ENCODE data around the gene SMAD4. TPM values are rescaled to one million over a fixed set of nuclear protein-coding genes. Genes with fewer than 3 reads are reported as not detected.

SMAD4 gene
- polyA plus RNA-seq, 1 experiment = 85.8 TPM

DNA sequence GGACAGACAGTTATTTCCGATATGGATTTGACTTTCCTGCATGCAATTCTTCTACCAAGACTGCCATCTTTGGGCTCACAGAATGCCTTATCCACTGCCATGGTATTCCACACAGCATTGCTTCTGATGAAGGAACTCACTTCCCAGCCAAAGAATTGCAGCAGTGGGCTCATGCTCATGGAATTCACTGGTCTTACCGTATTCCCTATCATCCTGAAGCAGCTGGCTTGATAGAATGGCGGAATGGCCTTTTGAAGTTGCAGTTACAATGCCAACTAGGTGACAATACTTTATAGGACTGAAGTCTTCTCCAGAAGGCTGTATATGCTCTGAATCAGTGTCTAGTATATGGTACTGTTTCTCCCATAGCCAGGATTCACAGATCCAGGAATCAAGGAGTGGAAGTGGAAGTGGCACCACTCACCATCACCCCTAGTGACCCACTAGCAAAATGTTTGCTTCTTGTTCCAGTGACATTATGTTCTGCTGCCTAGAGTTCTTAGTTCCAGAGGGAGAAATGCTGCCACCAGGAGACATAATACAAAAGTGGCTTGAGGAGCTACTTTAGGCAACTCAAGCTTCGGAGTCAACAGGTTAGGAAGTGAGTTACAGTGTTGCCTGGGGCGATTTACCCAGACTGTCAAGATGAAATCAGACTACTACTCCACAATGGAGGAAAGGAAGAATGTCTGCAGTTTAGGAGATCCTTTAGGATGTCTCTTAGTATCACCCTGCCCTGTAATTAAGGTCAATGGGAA lies 23.8 kb upstream of the SMAD4 start:
- ChIA-PET POLR2A (no interaction called here), CTCF (interaction anchor here (0.8 kb wide), 1 partner anchor 25 kb away, joined by 3 read pairs; no protein-coding TSS in a partner anchor)
- H3K27me3 ChIP-seq (ENCODE audit: control insufficient read depth, insufficient read depth, low read length) = no peaks in the 10 kb centered on the region
- H3K4me3 ChIP-seq (ENCODE audit: low read depth, low read length) = no peak overlapping the region
- DNase-seq (ENCODE audit: low read depth) = no peak
- TF ChIP-seq, protein P1, sequence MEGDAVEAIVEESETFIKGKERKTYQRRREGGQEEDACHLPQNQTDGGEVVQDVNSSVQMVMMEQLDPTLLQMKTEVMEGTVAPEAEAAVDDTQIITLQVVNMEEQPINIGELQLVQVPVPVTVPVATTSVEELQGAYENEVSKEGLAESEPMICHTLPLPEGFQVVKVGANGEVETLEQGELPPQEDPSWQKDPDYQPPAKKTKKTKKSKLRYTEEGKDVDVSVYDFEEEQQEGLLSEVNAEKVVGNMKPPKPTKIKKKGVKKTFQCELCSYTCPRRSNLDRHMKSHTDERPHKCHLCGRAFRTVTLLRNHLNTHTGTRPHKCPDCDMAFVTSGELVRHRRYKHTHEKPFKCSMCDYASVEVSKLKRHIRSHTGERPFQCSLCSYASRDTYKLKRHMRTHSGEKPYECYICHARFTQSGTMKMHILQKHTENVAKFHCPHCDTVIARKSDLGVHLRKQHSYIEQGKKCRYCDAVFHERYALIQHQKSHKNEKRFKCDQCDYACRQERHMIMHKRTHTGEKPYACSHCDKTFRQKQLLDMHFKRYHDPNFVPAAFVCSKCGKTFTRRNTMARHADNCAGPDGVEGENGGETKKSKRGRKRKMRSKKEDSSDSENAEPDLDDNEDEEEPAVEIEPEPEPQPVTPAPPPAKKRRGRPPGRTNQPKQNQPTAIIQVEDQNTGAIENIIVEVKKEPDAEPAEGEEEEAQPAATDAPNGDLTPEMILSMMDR (IDR thresholded peaks at IDR 0.05; ENCODE audit: insufficient read depth, low read depth, low read length) = no peak
- H3K36me3 ChIP-seq (ENCODE audit: control insufficient read depth, insufficient read depth, low read length) = no peaks in the 10 kb centered on the region

DNA sequence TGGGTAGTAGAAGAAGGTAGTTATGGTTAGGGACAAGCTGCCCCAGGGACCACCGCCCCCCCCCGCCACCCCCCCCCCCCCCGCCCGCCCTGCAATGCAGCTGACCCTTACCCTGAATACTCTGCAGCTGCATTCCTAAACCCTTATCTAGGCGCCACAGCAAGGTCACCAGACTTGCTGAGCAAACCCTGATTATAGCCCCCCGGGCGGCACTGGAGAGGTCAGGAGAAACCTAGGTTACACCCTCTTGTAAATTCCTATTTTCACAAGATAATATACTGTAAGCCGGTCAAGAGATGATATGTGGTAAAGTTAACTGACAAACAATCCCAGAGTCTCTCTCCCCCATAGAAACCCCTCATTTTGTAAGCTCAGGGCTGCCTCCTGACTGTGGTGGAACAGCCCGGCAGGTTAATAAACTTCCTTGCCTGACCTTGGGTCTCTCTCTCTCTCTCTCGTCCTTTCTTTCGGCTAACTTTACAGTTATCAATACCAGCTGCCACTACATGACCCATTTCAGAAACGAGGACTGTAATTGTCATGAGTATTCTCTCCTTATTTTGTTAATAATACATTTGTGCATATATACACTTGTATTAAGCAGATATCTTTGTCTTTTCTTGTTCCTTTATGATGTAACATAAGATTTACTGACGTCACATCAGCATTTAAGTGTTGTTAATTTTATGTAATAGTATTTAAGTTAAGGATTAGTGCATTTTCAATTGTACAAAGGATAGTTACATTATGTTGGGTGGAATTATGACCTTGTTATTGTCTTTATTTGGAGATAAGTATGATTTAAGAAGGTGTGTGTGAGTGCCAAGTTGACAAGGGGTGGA lies 22.8 kb upstream of the SMAD4 start:
- Histone ChIP-seq H3K36me3 (ENCODE audit: control insufficient read depth, insufficient read depth, low read length) (no peaks in the 10 kb centered on the region), H3K4me3 (ENCODE audit: low read depth, low read length) (no peak overlapping the region), H3K27me3 (ENCODE audit: control insufficient read depth, insufficient read depth, low read length) (no peaks in the 10 kb centered on the region)
- POLR2A ChIA-PET = no interaction called here
- TF ChIP-seq, protein P1 (IDR thresholded peaks at IDR 0.05; ENCODE audit: insufficient read depth, low read depth, low read length) = no peak
- CTCF ChIA-PET = interaction anchor here (3.3 kb wide), 1 partner anchor 19 kb away, joined by 12 read pairs; no protein-coding TSS in a partner anchor
- no peak for DNase-seq (ENCODE audit: low read depth)

DNA sequence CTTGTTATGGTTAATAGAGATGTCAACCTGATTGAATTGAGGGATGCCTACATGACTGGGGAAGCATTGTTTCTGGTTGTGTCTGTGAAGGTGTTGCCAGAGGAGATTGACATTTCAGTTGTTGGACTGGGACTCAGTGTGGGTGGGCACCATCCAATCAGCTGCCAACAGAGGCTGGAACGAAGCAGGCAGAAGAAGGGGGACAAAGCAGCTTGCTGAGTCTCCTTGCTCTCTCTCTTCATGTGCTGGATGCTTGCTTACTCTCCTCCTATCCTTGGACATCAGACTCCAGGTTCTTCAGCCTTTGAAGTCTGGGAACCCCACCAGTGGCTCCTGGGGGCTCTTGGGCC lies 22.2 kb upstream of the SMAD4 start:
- CTCF ChIA-PET = interaction anchor here (3.3 kb wide), 1 partner anchor 19 kb away, joined by 12 read pairs; no protein-coding TSS in a partner anchor
- TF ChIP-seq, protein P1 (IDR thresholded peaks at IDR 0.05; ENCODE audit: insufficient read depth, low read depth, low read length) = no peak
- H3K4me3 ChIP-seq (ENCODE audit: low read depth, low read length) = no peak overlapping the region
- POLR2A ChIA-PET = no interaction called here
- DNase-seq (ENCODE audit: low read depth) = no peak
- H3K36me3 ChIP-seq (ENCODE audit: control insufficient read depth, insufficient read depth, low read length) = no peaks in the 10 kb centered on the region
- no peaks in the 10 kb centered on the region for H3K27me3 ChIP-seq (ENCODE audit: control insufficient read depth, insufficient read depth, low read length)

DNA sequence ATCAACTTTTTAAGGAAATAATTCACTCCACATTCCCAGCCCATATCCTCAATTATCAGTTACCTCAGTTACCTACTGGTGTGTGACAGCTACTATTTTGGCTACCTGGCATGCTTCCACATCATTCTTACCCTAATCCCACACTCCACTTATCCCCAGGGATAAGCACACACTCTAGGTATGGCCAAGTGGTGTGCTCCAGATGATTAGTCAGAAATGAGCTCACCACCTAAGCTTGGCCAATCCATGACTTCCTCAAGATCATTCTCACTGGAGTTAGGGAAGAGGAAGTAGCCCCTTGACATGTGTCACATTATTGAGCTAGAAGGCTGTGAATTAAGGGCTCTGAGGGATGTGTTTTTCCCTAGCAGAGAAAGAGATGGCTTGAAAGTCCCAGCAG lies 20.9 kb upstream of the SMAD4 start:
- Histone ChIP-seq H3K27me3 (ENCODE audit: control insufficient read depth, insufficient read depth, low read length) (no peaks in the 10 kb centered on the region), H3K36me3 (ENCODE audit: control insufficient read depth, insufficient read depth, low read length) (no peaks in the 10 kb centered on the region), H3K4me3 (ENCODE audit: low read depth, low read length) (no peak overlapping the region)
- CTCF ChIA-PET = interaction anchor here (3.3 kb wide), 1 partner anchor 21 kb away, joined by 12 read pairs; no protein-coding TSS in a partner anchor
- no peak for DNase-seq (ENCODE audit: low read depth)
- POLR2A ChIA-PET = no interaction called here
- TF ChIP-seq, protein P1 (IDR thresholded peaks at IDR 0.05; ENCODE audit: insufficient read depth, low read depth, low read length) = no peak

DNA sequence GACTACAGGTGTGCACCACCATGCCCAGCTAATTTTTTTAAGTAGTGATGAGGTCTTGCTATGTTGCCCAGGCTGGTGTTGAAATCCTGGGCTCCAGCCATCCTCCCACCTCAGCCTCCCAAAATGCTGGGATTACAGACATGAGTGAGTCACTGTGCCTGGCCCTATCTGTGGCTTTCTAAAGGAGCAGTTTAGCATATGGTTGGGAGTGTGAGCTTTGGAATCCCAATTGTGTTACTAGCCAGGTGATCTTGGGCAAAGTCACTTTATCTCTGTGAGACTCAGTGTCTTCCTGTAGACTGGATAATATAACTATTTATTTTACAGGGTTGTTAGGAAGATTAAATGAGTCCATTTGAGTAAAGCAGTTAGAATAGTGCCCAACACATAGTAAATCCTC lies 19.8 kb upstream of the SMAD4 start:
- DNase-seq (ENCODE audit: low read depth) = no peak
- TF ChIP-seq, protein P1 (IDR thresholded peaks at IDR 0.05; ENCODE audit: insufficient read depth, low read depth, low read length) = no peak
- no peaks in the 10 kb centered on the region for H3K36me3 ChIP-seq (ENCODE audit: control insufficient read depth, insufficient read depth, low read length)
- ChIA-PET POLR2A (no interaction called here), CTCF (interaction anchor here (0.7 to 3.3 kb wide), 2 partner anchors 13 to 22 kb away, joined by 3 to 12 read pairs; no protein-coding TSS in a partner anchor)
- no peaks in the 10 kb centered on the region for H3K27me3 ChIP-seq (ENCODE audit: control insufficient read depth, insufficient read depth, low read length)
- H3K4me3 ChIP-seq (ENCODE audit: low read depth, low read length) = no peak overlapping the region
